AG04450 (cell line): ENCODE data around the gene ERMN. TPM values are rescaled to one million over a fixed set of nuclear protein-coding genes. Genes with fewer than 3 reads are reported as not detected.

ENCODE experiments used
- CTCF ChIA-PET: fragments of 300-600, 350-600 bp; formaldehyde crosslinking; extraction: SDS; loops from one replicate; lab custom pipeline; 2022; ENCODE audit warnings: antibody characterized with exemption, inconsistent platforms; lab: Charles Lee
- POLR2A ChIA-PET: fragments of 350-600 bp; formaldehyde crosslinking; extraction: SDS; loops from one replicate; lab custom pipeline; 2021; ENCODE audit warnings: antibody characterized with exemption, inconsistent platforms; lab: Yijun Ruan, JAX
- DNase-seq: peaks from one replicate; pipeline ENCODE4 v3.0.0-alpha.2; 2011; ENCODE audit warnings: low read depth, low spot score
- H3K27ac ChIP-seq: one replicate; pipeline ENCODE4 v1.5.1; 2012; ENCODE audit warnings: low read depth, low read length, control low read depth
- H3K27me3 ChIP-seq: one replicate; pipeline ENCODE4 v1.6.0; 2012; ENCODE audit warnings: low read length; ENCODE audit not compliant: control insufficient read depth, insufficient read depth
- H3K4me3 ChIP-seq: 2 replicates; pipeline ENCODE4 v1.5.1; 2011; ENCODE audit warnings: mild to moderate bottlenecking, low read depth, low read length, control low read depth
- H3K9me3 ChIP-seq: 2 replicates; pipeline ENCODE4 v1.5.1; 2012; ENCODE audit warnings: low read length; ENCODE audit not compliant: control insufficient read depth, insufficient read depth
- polyA plus RNA-seq: library from polyadenylated mRNA; depleted of rRNA; stranded (reverse); fragments of >200 nt; gene quantifications from 2 replicates; pipeline ENCODE4 v1.2.3, GENCODE V29; 2011
- TF ChIP-seq, protein P1 (sequence below): IDR thresholded peaks from 2 replicates; pipeline ENCODE4 v1.5.1; 2011; ENCODE audit warnings: low read depth, low read length, control low read depth, inconsistent platforms

The ERMN gene
- polyA plus RNA-seq, 1 experiment, result not detected

DNA sequence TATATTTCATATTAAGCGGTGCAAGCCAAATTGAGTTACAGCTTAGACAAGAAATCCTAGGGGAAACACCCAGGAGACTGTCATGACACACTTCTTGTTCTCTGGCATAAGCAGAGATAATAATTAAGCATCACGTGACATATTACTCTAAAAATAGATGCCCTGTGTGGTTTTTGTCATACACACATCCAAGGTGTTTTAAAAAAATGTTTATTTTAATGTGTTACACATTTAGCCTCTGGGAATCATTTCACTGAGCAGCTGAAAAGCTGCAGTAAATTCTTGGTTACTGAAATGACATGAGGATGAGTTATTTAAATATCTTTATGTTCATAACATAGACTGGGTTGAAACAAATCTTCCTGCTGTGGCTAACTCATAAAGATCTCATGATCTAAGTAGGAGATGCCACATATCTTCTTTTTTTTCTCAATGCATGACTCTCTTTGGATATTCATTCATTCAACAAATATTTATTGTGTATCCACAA lies 38.0 kb upstream of the ERMN start:
- no peaks in the 10 kb centered on the region for H3K27me3 ChIP-seq
- DNase-seq, result no peak
- no peak overlapping the region for H3K27ac ChIP-seq
- H3K4me3 ChIP-seq, result no peak overlapping the region
- TF ChIP-seq, protein P1, sequence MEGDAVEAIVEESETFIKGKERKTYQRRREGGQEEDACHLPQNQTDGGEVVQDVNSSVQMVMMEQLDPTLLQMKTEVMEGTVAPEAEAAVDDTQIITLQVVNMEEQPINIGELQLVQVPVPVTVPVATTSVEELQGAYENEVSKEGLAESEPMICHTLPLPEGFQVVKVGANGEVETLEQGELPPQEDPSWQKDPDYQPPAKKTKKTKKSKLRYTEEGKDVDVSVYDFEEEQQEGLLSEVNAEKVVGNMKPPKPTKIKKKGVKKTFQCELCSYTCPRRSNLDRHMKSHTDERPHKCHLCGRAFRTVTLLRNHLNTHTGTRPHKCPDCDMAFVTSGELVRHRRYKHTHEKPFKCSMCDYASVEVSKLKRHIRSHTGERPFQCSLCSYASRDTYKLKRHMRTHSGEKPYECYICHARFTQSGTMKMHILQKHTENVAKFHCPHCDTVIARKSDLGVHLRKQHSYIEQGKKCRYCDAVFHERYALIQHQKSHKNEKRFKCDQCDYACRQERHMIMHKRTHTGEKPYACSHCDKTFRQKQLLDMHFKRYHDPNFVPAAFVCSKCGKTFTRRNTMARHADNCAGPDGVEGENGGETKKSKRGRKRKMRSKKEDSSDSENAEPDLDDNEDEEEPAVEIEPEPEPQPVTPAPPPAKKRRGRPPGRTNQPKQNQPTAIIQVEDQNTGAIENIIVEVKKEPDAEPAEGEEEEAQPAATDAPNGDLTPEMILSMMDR, result no peak
- H3K9me3 ChIP-seq, result no peaks in the 10 kb centered on the region
- ChIA-PET POLR2A (no interaction called here), CTCF (interaction anchor here (0.7 kb wide), 1 partner anchor 27 kb away, joined by 3 read pairs; no protein-coding TSS in a partner anchor)

DNA sequence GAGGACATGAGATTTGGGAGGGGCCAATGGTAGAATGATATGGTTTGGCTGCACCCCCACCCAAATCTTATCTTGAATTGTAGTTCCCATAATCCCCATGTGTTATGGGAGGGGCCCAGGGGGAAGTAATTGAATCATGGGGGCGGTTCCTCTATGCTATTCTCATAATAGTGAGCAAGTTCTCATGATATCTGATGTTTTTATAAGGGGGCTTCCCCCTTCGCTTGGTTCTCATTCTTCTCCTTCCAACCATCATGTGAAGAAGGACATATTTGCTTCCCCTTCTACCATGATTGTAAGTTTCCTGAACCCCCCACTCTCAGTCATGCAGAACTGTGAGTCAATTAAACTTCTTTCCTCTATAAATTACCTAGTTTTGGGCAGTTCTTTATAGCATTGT lies 37.0 kb upstream of the ERMN start:
- CTCF ChIA-PET, result no interaction called here
- POLR2A ChIA-PET, result no interaction called here
- no peak for DNase-seq
- Histone ChIP-seq H3K9me3 (no peaks in the 10 kb centered on the region), H3K4me3 (no peak overlapping the region), H3K27me3 (no peaks in the 10 kb centered on the region), H3K27ac (no peak overlapping the region)
- TF ChIP-seq, protein P1, result no peak

DNA sequence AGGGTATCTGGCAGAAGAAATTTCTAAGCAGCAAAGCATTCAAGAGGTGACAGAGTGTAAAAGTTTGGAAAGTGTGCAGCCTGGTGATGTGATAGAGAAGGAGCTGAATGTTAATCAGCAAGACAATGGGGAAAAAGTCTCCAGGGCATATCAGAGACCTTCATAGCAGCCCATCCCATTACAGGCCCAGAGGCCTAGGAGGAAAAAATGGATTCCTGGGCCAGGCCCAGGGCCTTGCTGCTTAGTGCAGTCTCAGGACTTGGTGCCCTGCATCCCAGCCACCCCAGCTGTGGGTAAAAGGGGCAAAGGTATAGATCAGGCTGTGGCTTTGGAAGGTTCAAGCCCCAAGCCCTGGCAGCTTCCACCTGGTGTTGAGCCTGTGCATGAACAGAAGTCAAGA lies 35.9 kb upstream of the ERMN start:
- Histone ChIP-seq H3K27ac (no peak overlapping the region), H3K9me3 (no peaks in the 10 kb centered on the region), H3K4me3 (no peak overlapping the region), H3K27me3 (no peaks in the 10 kb centered on the region)
- POLR2A ChIA-PET, result no interaction called here
- TF ChIP-seq, protein P1, result no peak
- DNase-seq, result no peak
- CTCF ChIA-PET, result no interaction called here

DNA sequence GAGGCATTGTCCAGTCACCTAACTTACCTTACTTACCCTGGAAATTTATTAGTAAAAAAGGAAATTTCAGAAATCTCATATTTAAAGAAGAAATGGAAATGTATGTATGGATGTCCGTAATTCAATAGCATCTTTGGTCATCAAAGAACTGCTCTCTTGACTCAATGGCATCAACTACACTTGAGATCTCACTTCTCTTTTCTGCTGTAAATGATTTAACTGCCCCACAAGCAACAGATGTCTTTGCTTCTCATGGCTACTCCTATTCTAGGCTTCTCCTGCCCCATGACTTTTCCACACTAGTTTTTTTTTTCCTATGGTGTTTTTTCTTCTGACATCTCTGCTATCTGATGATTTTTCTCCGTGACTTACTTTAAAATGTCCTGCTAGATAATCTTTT lies 34.0 kb upstream of the ERMN start:
- Histone ChIP-seq H3K27ac (no peak overlapping the region), H3K4me3 (no peak overlapping the region), H3K27me3 (no peaks in the 10 kb centered on the region), H3K9me3 (no peaks in the 10 kb centered on the region)
- POLR2A ChIA-PET, result no interaction called here
- no peak for DNase-seq
- TF ChIP-seq, protein P1, result no peak
- CTCF ChIA-PET, result no interaction called here

DNA sequence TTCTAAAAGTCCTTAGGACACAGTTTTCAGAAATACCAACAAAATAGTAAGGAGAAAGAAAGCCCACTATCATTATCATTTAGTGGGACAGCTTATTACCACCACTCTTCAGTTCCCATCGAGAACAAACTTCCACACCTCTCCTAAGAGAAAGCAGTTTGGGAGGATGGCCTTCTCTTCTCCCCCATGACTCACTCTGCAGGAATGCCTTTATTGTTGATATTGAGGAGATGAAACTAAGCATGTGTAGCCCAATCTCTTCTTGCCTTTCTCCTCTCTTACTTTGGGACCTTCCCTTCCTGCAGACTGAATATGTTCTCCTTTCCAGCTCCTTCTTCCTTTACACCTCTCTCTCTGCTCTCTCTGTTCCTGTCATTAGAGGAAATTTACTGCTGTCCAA lies 30.0 kb upstream of the ERMN start:
- H3K27me3 ChIP-seq, result no peaks in the 10 kb centered on the region
- POLR2A ChIA-PET, result no interaction called here
- no peak overlapping the region for H3K27ac ChIP-seq
- H3K9me3 ChIP-seq, result no peaks in the 10 kb centered on the region
- CTCF ChIA-PET, result interaction anchor here (1.2 to 2.7 kb wide), 3 partner anchors 20 to 53 kb away, joined by 3 to 11 read pairs (median 3); no protein-coding TSS in a partner anchor
- no peak for DNase-seq
- TF ChIP-seq, protein P1, result no peak
- H3K4me3 ChIP-seq, result no peak overlapping the region
